SK-N-SH (cell line): ENCODE measurements around the gene NCAPG. TPM values are rescaled to one million over a fixed set of nuclear protein-coding genes. Genes with fewer than 3 reads are reported as not detected.

ENCODE experiments used
- CTCF ChIA-PET: fragments of 300-600, 350-600 bp; formaldehyde crosslinking; extraction: SDS; loops from one replicate; lab custom pipeline; 2021; lab: Yijun Ruan, JAX
- POLR2A ChIA-PET: fragments of 350-600 bp; sonication (Branson Sonifier 250); formaldehyde crosslinking; extraction: SDS; loops from one replicate; lab custom pipeline; 2020; ENCODE audit warnings: antibody characterized with exemption, inconsistent platforms; lab: Yijun Ruan, JAX
- DNase-seq: peaks from one replicate; pipeline ENCODE4 v3.0.0; 2012
- H2AFZ ChIP-seq: fragments of 200-600 bp; sonication (generic); 2 replicates; pipeline ENCODE4 v1.8.1; 2016; ENCODE audit warnings: antibody characterized with exemption, mild to moderate bottlenecking, low read depth
- H3F3A ChIP-seq: fragments of 200-600 bp; sonication (generic); replicated peaks from 2 replicates; pipeline ENCODE3; 2016; ENCODE audit warnings: antibody characterized with exemption, mild to moderate bottlenecking; ENCODE audit not compliant: insufficient read depth
- H3K27ac ChIP-seq, 2 experiments: fragments of 200-500 bp in 1 of 2; fragments of 200-600 bp in 1 of 2; sonication (Bioruptor generic) in 1 of 2; sonication (generic), shearing (Covaris generic) in 1 of 2; 2 replicates each; pipeline versions ENCODE4 v1.5.1 to v1.6.1; 2014 to 2016; ENCODE audit warnings: low read depth in 2 of 2, inconsistent platforms in 1 of 2, low read length in 1 of 2, mild to moderate bottlenecking in 1 of 2, mixed read lengths in 1 of 2
- H3K27me3 ChIP-seq: fragments of 200-600 bp; sonication (generic), shearing (Covaris generic); 2 replicates; pipeline ENCODE4 v1.6.1; 2016; ENCODE audit warnings: mixed run types; ENCODE audit not compliant: insufficient read depth
- H3K36me3 ChIP-seq, 2 experiments: fragments of 200-500 bp in 1 of 2; fragments of 200-600 bp in 1 of 2; sonication (Bioruptor generic) in 1 of 2; sonication (generic) in 1 of 2; replicated peaks in 1 of 2; 2 replicates each; pipeline versions ENCODE3 to v1.5.1; 2014 to 2016; ENCODE audit warnings: low read length in 1 of 2, mild to moderate bottlenecking in 1 of 2; ENCODE audit not compliant: insufficient read depth in 2 of 2, control insufficient read depth in 1 of 2
- H3K4me1 ChIP-seq, 2 experiments: fragments of 200-500 bp in 1 of 2; fragments of 200-600 bp in 1 of 2; sonication (Bioruptor generic) in 1 of 2; sonication (generic), shearing (Covaris generic) in 1 of 2; 2 replicates each; pipeline versions ENCODE4 v1.5.1 to v1.6.1; 2014 to 2016; ENCODE audit warnings: low read depth in 1 of 2, low read length in 1 of 2, mixed run types in 1 of 2; ENCODE audit not compliant: insufficient read depth in 2 of 2, control insufficient read depth in 1 of 2
- H3K4me2 ChIP-seq: fragments of 200-600 bp; sonication (generic), shearing (Covaris generic); 2 replicates; pipeline ENCODE4 v1.6.1; 2017; ENCODE audit warnings: mixed run types
- H3K4me3 ChIP-seq, 2 experiments: fragments of 200-500 bp in 1 of 2; fragments of 200-600 bp in 1 of 2; sonication (Bioruptor generic) in 1 of 2; sonication (generic), shearing (Covaris generic) in 1 of 2; 2 replicates each; pipeline versions ENCODE4 v1.5.1 to v1.8.1; 2014 to 2016; ENCODE audit warnings: low read depth in 2 of 2, inconsistent platforms in 1 of 2, low read length in 1 of 2, mild to moderate bottlenecking in 1 of 2, mixed read lengths in 1 of 2, moderate library complexity in 1 of 2
- H3K79me2 ChIP-seq: fragments of 200-600 bp; sonication (generic); 2 replicates; pipeline ENCODE4 v1.8.1; 2017; ENCODE audit warnings: mild to moderate bottlenecking; ENCODE audit not compliant: insufficient read depth
- H3K9ac ChIP-seq: fragments of 200-600 bp; sonication (generic); 2 replicates; pipeline ENCODE4 v1.6.1; 2017; ENCODE audit warnings: mixed run types
- H3K9me2 ChIP-seq: fragments of 200-600 bp; sonication (generic); 2 replicates; pipeline ENCODE4 v1.6.1; 2017; ENCODE audit warnings: mixed run types
- H3K9me3 ChIP-seq: fragments of 200-600 bp; sonication (generic); 2 replicates; pipeline ENCODE4 v1.6.1; 2017; ENCODE audit warnings: mixed run types, mild to moderate bottlenecking, moderate library complexity
- H4K20me1 ChIP-seq: fragments of 200-600 bp; sonication (generic); 2 replicates; pipeline ENCODE4 v1.6.1; 2017; ENCODE audit warnings: mild to moderate bottlenecking, mixed run types; ENCODE audit not compliant: insufficient read depth
- CTCF ChIP-seq: fragments of 200-600 bp; sonication (generic); IDR thresholded peaks from 2 replicates; pipeline ENCODE4 v1.6.1; 2017; ENCODE audit warnings: antibody characterized with exemption, mild to moderate bottlenecking, moderate library complexity
- FOXM1 ChIP-seq: IDR thresholded peaks from 2 replicates; pipeline ENCODE4 v1.4.0; 2012; ENCODE audit warnings: low read depth, mild to moderate bottlenecking
- REST ChIP-seq: IDR thresholded peaks from 2 replicates; pipeline ENCODE4 v1.6.1; 2012; ENCODE audit warnings: mild to moderate bottlenecking, low read depth, low read length, moderate library complexity
- TEAD4 ChIP-seq: IDR thresholded peaks from 2 replicates; pipeline ENCODE4 v1.4.0; 2012; ENCODE audit warnings: mild to moderate bottlenecking, borderline replicate concordance; ENCODE audit not compliant: insufficient read depth
- WGBS: methylation state at CpG from one replicate; pipeline ENCODE4 v1.1.6; 2017; ENCODE audit warnings: low lambda C conversion rate; 5-methylcytosine and 5-hydroxymethylcytosine counted together
- polyA plus RNA-seq, 3 experiments: library from polyadenylated mRNA; depleted of rRNA; stranded (reverse); fragments of >200 nt; gene quantifications; 2 replicates each; pipeline ENCODE4 v1.2.3, GENCODE V29; 2012
- TF ChIP-seq, protein P1 (sequence below): IDR thresholded peaks from 2 replicates; pipeline ENCODE4 v1.4.0; 2012; ENCODE audit warnings: low read depth, borderline replicate concordance

NCAPG gene
- polyA plus RNA-seq, 1 of the 3 experiments (the other 2 are of a cell fraction) = 4.8 TPM

- no peak overlapping the region for H3K27ac ChIP-seq
- H3K36me3 ChIP-seq = peaks cover 0 to 6% of the 10 kb centered on the region in 2 experiments
- H3K4me3 ChIP-seq = no peak overlapping the region
- no peaks in the 10 kb centered on the region for H3K9me2 ChIP-seq
- H2AFZ ChIP-seq = no peak overlapping the region
- 100% methylated on average over 4 of the region's 4 CpGs for WGBS
- no peaks in the 10 kb centered on the region; a peak in 1 of 4 replicates for H3K4me1 ChIP-seq
- no peak overlapping the region for H3K4me2 ChIP-seq
- no peaks in the 10 kb centered on the region for H3K9me3 ChIP-seq
- H3K27me3 ChIP-seq = no peaks in the 10 kb centered on the region
- CTCF ChIA-PET = no interaction called here
- POLR2A ChIA-PET = no interaction called here
- no peaks in the 10 kb centered on the region for H3F3A ChIP-seq
- H3K9ac ChIP-seq = no peak overlapping the region
- DNase-seq = no peak
- no peaks in the 10 kb centered on the region for H3K79me2 ChIP-seq
- no peaks in the 10 kb centered on the region for H4K20me1 ChIP-seq
- TF ChIP-seq, protein P1, sequence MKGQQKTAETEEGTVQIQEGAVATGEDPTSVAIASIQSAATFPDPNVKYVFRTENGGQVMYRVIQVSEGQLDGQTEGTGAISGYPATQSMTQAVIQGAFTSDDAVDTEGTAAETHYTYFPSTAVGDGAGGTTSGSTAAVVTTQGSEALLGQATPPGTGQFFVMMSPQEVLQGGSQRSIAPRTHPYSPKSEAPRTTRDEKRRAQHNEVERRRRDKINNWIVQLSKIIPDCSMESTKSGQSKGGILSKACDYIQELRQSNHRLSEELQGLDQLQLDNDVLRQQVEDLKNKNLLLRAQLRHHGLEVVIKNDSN = no peak
- TF ChIP-seq, all 33 proteins: peak for 0
Measured at GRCh38 chr4:17875402-17876070, 64.8 kb downstream of the NCAPG start.

GRCh38 chr4:17876943-17877342 lies 66.2 kb downstream of the NCAPG start:
- DNase-seq = no peak
- H3K9ac ChIP-seq = no peak overlapping the region
- peaks cover 0 to 6% of the 10 kb centered on the region in 2 experiments for H3K36me3 ChIP-seq
- no peak overlapping the region for H3K4me3 ChIP-seq
- H3K4me1 ChIP-seq = no peaks in the 10 kb centered on the region; a peak in 1 of 4 replicates
- TF ChIP-seq TEAD4 (no peak), FOXM1 (no peak), REST (no peak), CTCF (no peak)
- H3K9me3 ChIP-seq = no peaks in the 10 kb centered on the region
- no peak overlapping the region for H2AFZ ChIP-seq
- H3F3A ChIP-seq = no peaks in the 10 kb centered on the region
- ChIA-PET CTCF (no interaction called here), POLR2A (no interaction called here)
- no peak overlapping the region for H3K4me2 ChIP-seq
- H3K27me3 ChIP-seq = no peaks in the 10 kb centered on the region
- 96% methylated on average over 4 of the region's 4 CpGs for WGBS
- H3K79me2 ChIP-seq = no peaks in the 10 kb centered on the region
- H3K9me2 ChIP-seq = no peaks in the 10 kb centered on the region
- H4K20me1 ChIP-seq = no peaks in the 10 kb centered on the region
- H3K27ac ChIP-seq = no peak overlapping the region
